A204.1 (cell line): Measurements from ENCODE around the gene KCNMB1.
A peak's percentile ranks its signal among the peaks of the same experiment; 100 is the strongest.

Experiments used
- FAIRE-seq: peaks from 2 replicates; lab custom pipeline; 2012; peaks lifted over from hg19 to GRCh38; lab: Jason Lieb, UNC

Gene KCNMB1

DNA sequence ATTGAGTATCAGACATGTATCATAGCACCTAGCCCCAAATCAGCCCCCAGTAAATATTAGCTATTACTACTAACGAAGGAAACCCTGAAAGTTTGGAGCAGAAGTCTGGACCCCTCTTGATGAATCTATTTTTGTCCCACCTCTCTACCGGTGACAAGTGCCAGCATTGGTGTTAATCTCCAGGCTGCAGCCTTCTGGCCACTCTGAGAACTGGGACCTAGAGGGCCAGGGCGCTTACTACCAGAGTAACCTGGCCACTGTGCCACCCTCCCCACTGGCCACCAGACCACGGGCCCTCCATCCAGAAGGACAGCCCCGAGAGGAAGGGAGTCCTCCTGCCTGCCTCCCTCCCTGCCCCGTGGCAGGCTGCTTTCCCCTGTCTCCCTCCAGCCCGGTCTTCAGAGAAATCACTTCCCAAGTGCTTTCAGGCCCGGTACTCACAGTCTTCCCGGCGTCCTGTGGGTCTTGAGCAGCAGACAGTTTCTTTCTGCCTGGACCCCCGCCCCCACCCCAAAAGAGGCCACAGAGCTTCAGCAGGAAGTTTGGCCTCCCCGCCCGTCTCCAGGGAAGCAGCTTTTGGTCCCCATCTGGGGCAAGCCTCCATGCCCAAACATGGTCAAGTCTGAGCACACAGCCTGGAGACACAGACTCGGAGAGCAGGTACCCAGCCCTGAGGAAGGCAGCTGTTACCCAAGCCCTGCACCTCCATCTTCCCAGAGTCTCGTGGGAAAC is at the start of gene KCNMB1:
KCNMB1 (minus strand) TSS at position 550 of the 732 bp plus-strand sequence. CDS start 3,920 bp downstream, outside the sequence.
- FAIRE-seq, result no peak

DNA sequence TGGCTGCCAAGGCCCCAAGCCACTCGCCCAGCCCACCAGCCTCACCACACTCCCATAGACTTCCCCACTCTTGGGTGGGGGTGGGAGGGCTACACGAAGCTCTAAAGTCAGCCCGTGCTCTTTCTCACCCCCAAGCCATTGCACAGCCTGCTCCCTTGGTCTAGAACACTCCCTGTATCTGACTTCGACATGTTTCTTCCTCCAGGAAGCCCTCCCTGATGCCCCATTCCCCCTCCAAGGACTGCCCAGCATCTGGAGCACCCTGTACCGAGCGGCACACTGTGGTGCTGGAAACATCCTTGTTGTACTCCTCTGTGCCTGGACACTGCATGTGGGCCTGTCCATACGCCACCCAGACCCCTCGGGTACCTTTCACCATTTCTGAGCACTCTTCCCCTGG is 49.4 kb upstream of the KCNMB1 start:
- FAIRE-seq, result no peak

- FAIRE-seq, result no peak
These were observed 48.6 kb upstream of the KCNMB1 start for GRCh38 chr5:170437621-170438375.

DNA sequence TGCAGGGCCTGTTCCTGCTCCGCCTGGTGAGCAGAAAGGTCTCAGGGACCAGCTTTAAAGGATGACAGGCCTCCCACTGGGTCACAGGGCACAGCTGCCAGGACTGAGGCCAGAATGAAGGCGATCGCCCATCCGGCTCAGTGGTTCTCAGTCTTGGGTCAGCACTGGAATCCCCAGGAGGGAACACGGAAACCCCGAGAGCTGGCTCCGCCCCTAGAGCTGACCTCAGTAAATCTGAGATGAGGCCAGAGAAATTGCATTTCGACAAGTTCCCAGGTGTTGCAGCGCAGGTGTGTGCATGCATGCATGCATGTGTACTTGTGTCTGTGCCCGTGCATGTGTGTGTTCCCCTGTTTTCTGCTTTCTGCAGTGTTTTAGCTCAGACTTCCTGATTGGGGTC is 47.2 kb upstream of the KCNMB1 start:
- FAIRE-seq, result no peak

- FAIRE-seq, result peak; percentile 63
These were observed 45.9 kb upstream of the KCNMB1 start for GRCh38 chr5:170434966-170435605.

- no peak for FAIRE-seq
These were observed 43.5 kb upstream of the KCNMB1 start for GRCh38 chr5:170432669-170433068.

DNA sequence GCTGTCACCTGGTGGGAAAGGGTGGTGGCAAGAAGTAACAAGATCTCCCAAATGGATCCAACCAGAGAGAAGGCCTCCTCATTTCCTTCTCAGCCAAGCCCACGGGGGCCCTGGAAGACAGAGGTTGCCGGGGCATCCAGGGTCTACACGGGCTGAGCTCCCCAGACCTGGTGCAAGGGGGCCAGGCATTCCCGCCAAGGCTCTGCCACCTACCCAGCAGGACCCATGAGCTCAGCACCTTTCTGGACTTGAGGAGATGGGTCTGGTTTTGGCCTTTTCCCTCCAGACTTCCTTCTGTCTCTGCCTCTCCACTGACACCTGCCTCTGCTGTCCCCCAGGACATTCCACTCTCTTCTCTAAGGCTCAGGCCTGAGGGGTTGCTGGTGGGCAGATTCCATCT is 42.4 kb upstream of the KCNMB1 start:
- FAIRE-seq, result no peak

GRCh38 chr5:170430866-170431437 is 41.8 kb upstream of the KCNMB1 start:
- no peak for FAIRE-seq

DNA sequence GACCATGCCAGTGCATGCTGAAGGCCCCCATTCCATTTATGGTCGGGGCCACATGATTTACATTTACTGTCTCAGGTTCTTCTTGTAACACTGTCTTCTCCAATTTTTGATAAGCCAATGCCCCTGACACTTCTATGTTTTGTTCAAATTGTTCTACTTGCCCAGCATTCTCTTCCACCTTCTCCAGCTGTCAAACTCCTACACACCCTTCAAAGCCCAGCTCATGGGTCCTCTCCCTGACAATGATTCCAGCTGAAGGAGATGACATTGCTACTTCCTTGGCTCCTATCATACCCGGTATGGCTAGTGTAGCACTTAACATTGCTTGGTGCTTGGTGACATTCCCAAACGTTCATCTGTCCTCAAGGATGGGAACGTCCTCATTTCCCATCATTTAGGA is 41.1 kb upstream of the KCNMB1 start:
- no peak for FAIRE-seq

- FAIRE-seq, result no peak
These were observed 39.8 kb upstream of the KCNMB1 start for GRCh38 chr5:170429014-170429413.

GRCh38 chr5:170427672-170428236 is 38.6 kb upstream of the KCNMB1 start:
- no peak for FAIRE-seq

DNA sequence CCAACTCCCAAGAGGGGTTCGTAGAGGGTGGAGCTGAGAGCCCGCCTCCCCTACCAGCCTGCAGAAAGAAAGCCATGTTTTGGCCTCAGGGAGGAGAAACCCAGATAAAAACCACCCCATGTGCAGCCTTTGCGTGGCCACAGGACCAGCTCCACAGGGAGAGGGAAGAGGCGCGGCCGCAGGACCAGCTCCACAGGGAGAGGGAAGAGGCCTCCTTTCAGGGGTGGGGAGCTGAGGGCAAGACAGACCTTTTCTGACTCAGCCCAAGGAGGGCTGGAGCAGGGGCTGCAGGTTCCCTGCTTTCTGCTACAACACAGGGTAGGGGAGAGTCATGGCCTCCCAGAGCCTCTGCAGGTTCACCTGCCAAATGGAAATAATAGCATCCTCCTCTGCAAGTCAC is 37.6 kb upstream of the KCNMB1 start:
- no peak for FAIRE-seq

- no peak for FAIRE-seq
These were observed 37.1 kb upstream of the KCNMB1 start for GRCh38 chr5:170426149-170426767.

GRCh38 chr5:170425731-170426130 is 36.6 kb upstream of the KCNMB1 start:
- no peak for FAIRE-seq

DNA sequence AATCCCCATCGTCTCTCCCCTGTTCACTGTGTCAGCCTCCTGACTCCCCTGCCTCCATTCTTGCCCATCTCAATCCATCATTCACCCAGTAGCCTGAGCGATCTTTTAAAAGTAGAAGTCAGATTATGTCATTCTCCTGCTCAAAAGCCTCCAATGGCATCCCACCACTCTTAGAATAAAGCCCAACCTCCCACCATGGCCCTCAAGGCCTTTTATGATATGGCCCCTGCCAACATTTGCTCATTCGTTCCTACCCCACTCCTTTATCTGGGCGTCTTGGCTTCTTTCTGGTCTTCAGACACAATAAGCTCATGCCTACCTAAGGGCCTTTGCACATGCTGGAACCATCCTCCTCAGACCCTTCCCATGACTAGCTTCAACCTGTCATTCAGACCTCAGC is 35.5 kb upstream of the KCNMB1 start:
- no peak for FAIRE-seq

- no peak for FAIRE-seq
These were observed 34.5 kb upstream of the KCNMB1 start for GRCh38 chr5:170423692-170424091.

- FAIRE-seq, result no peak
These were observed 32.7 kb upstream of the KCNMB1 start for GRCh38 chr5:170421826-170422225.

DNA sequence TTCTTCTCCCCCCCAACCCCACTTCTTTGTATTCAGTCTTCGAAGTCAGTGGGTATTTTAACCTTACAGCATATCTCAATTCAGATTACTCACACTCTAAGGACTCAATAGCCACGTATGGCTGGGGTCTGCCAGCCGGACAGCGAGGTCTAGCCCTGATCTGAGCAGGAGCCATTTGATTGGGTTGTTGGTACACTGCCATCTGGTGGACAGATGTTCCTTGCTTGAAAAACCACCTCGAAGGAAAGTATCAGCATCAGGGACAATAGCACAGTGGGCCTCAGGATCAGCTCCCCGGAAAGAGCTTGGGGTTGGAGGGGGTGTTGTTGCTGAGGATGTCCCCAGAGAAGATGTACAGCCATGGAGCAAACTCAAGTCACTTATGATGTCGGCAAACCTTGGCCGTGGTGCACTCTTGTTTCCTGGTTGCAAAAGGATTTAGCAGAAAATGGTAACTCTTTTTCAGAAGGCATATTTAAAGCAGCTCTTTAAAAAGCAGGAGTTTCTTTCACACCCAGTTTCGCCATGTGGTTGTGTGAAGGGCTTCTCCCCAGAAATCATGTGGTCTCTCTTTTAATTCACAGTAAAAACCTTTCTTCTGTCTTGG is 31.7 kb upstream of the KCNMB1 start:
- FAIRE-seq, result peak; percentile 48

DNA sequence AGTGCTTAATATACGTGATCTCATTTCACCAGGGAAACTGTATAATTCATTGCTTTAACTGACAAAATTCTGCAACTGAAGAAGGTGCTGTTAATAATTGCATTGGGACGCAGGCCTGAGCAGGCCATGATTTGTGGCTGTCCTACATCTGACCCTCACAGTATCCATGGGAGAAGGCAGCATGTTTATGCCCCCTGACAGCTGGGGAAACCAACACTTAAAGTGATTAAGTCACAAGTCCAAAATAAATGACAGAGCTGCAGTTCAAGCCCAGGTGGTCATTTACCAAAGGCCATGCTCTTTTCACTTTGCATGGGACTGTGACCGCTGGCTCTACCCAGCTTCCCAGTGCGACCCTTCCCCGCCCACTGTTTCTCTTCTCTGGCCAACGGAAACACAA is 30.5 kb upstream of the KCNMB1 start:
- no peak for FAIRE-seq

DNA sequence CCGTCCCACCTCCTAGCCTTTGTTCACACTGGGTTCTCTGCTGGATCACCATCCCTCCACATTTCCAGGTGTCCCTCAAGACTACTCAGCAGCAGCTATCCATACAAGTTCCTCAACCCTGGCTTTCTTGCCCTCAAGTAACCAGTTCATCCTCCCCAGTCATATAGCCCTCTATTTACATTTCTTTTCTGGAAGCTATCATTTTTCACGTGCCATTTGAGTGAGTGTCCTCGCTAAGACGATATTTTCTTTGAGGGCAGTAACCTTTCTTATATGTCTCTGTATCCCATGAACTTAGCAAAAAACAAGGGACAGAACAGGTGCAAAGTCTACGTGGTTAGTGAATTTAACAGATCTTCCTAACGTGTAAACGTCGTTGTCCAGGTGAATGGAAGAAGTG is 29.6 kb upstream of the KCNMB1 start:
- FAIRE-seq, result no peak

GRCh38 chr5:170416526-170416925 is 27.4 kb upstream of the KCNMB1 start:
- no peak for FAIRE-seq

DNA sequence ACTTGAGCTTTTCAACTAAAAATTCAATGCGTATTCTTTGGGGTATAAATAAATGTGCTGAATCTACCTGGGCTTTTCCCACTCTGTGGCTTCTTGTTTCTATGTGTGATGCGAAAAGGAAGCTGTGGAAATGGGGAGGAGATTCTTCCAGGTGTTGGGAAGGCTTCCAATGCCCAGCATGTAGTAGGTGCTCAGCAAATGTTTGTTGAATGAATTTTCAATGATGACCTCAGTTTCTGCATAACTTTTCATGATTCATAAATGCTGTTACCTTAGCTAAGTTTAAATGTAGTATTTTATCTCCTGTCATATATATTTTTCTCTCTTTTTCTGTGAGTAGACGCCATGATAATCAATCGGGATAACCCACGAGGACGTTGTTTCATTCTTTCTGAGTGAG is 25.6 kb upstream of the KCNMB1 start:
- no peak for FAIRE-seq
